GM12878 (cell line): Measurements from ENCODE around the gene RYR2. TPM values are rescaled to one million over a fixed set of nuclear protein-coding genes. Genes with fewer than 3 reads are reported as not detected.

Experiments
- ATAC-seq: fragments of 200-7000 bp; cut with Tn5 transposase; 3 replicates; pipeline ENCODE4 v1.9.1; 2020; ENCODE audit warnings: mild to moderate bottlenecking, moderate library complexity
- BruUV-seq: library from RNA; stranded (reverse); fragments of 400-500 nt; replicated peaks from 2 replicates; lab custom pipeline; 2021; lab: Mats Ljungman, UMichigan
- CTCF ChIA-PET: fragments of 300-600 bp; sonication (Branson Sonifier 250); formaldehyde crosslinking; extraction: SDS; loops from one replicate; lab custom pipeline; 2021; ENCODE audit warnings: inconsistent platforms; lab: Yijun Ruan, JAX
- POLR2A ChIA-PET: fragments of 350-600 bp; formaldehyde crosslinking; extraction: SDS; loops from one replicate; lab custom pipeline; 2021; ENCODE audit warnings: inconsistent platforms; lab: Charles Lee
- RAD21 ChIA-PET: fragments of 300-600 bp; sonication (Branson Sonifier 250); formaldehyde crosslinking; loops from one replicate; lab custom pipeline; 2023; ENCODE audit warnings: antibody characterized with exemption; ENCODE audit not compliant: unreplicated experiment; lab: Charles Lee
- SMC1A ChIA-PET: fragments of 300-600 bp; sonication (Branson Sonifier 250); formaldehyde crosslinking; loops from one replicate; lab custom pipeline; 2023; ENCODE audit not compliant: unreplicated experiment, uncharacterized antibody; lab: Charles Lee
- DNase-seq: peaks from one replicate; pipeline ENCODE4 v3.0.0-alpha.2; 2011; ENCODE audit warnings: low read depth, low spot score
- FAIRE-seq: peaks from 3 replicates; lab custom pipeline; 2011; peaks lifted over from hg19 to GRCh38; lab: Jason Lieb, UNC
- H2AFZ ChIP-seq: 2 replicates; pipeline ENCODE4 v1.6.0; 2011; ENCODE audit warnings: low read depth, low read length, control low read depth; ENCODE audit not compliant: control insufficient read depth
- H3K27ac ChIP-seq: 2 replicates; pipeline ENCODE4 v1.5.1; 2011; ENCODE audit warnings: control low read depth; ENCODE audit not compliant: control insufficient read depth, insufficient read depth
- H3K27me3 ChIP-seq, 2 experiments: replicated peaks in 1 of 2; 2 replicates each; pipeline versions ENCODE4 v1.6.0 to v1.6.1; 2011; ENCODE audit warnings: low read length in 1 of 2; ENCODE audit not compliant: control insufficient read depth in 2 of 2, insufficient read depth in 2 of 2
- H3K36me3 ChIP-seq, 2 experiments: 2 replicates each; pipeline ENCODE4 v1.5.1; 2011; ENCODE audit warnings: low read length in 1 of 2; ENCODE audit not compliant: control insufficient read depth in 2 of 2, insufficient read depth in 2 of 2
- H3K4me1 ChIP-seq: 2 replicates; pipeline ENCODE4 v1.6.1; 2011; ENCODE audit warnings: mild to moderate bottlenecking, low read length, moderate library complexity, mixed read lengths; ENCODE audit not compliant: control insufficient read depth, insufficient read depth
- H3K4me2 ChIP-seq: 2 replicates; pipeline ENCODE4 v1.6.0; 2011; ENCODE audit warnings: control low read depth; ENCODE audit not compliant: control insufficient read depth, insufficient read depth
- H3K4me3 ChIP-seq: fragments of 200-600 bp; sonication (generic); 2 replicates; pipeline ENCODE4 v1.5.1; 2016
- H3K79me2 ChIP-seq: 2 replicates; pipeline ENCODE4 v1.6.0; 2011; ENCODE audit warnings: low read length; ENCODE audit not compliant: control insufficient read depth, insufficient read depth
- H3K9ac ChIP-seq: 2 replicates; pipeline ENCODE4 v1.8.0; 2011; ENCODE audit warnings: low read length, control low read depth, mixed read lengths; ENCODE audit not compliant: control insufficient read depth, insufficient read depth
- H3K9me3 ChIP-seq: replicated peaks from 3 replicates; pipeline ENCODE4 v1.5.1; 2011; ENCODE audit warnings: mild to moderate bottlenecking, low read length; ENCODE audit not compliant: control insufficient read depth, insufficient read depth
- H4K20me1 ChIP-seq: 2 replicates; pipeline ENCODE4 v1.6.0; 2011; ENCODE audit not compliant: control insufficient read depth, insufficient read depth
- ATF7 ChIP-seq: fragments of 450-650 bp; IDR thresholded peaks from 2 replicates; pipeline ENCODE4 v1.6.1; 2016; ENCODE audit warnings: low read depth, mild to moderate bottlenecking
- BCLAF1 ChIP-seq: fragments of 450-650 bp; IDR thresholded peaks from 2 replicates; pipeline ENCODE4 v1.6.1; 2017; ENCODE audit warnings: antibody characterized with exemption, mild to moderate bottlenecking, moderate library complexity
- CBX3 ChIP-seq: fragments of 200-600 bp; sonication (generic); IDR thresholded peaks from 2 replicates; pipeline ENCODE4 v1.6.1; 2016; ENCODE audit warnings: low read depth, borderline replicate concordance
- ESRRA ChIP-seq: IDR thresholded peaks from 2 replicates; pipeline ENCODE4 v1.6.1; 2012; ENCODE audit warnings: mild to moderate bottlenecking, low read length, improper control_type of control experiment
- FOXK2 ChIP-seq: fragments of 450-650 bp; IDR thresholded peaks from 2 replicates; pipeline ENCODE4 v1.6.1; 2017; ENCODE audit warnings: mild to moderate bottlenecking, moderate library complexity
- KDM1A ChIP-seq: fragments of 200-600 bp; sonication (generic); IDR thresholded peaks from 2 replicates; pipeline ENCODE4 v1.6.1; 2016; ENCODE audit warnings: borderline replicate concordance
- RAD51 ChIP-seq: fragments of 450-650 bp; IDR thresholded peaks from 2 replicates; pipeline ENCODE4 v1.6.1; 2016; ENCODE audit warnings: moderate library complexity, mild to moderate bottlenecking, inconsistent platforms
- SUPT20H ChIP-seq: IDR thresholded peaks from 2 replicates; pipeline ENCODE4 v1.6.1; 2011; ENCODE audit warnings: low read depth, mild to moderate bottlenecking, low read length, moderate library complexity, borderline replicate concordance; ENCODE audit not compliant: control insufficient read depth
- TCF7 ChIP-seq: IDR thresholded peaks from 2 replicates; pipeline ENCODE4 v1.6.1; 2014; ENCODE audit warnings: antibody characterized with exemption, borderline replicate concordance
- ZZZ3 ChIP-seq: IDR thresholded peaks from 2 replicates; pipeline ENCODE4 v1.6.1; 2011; ENCODE audit warnings: low read depth; ENCODE audit not compliant: control insufficient read depth, insufficient read length
- WGBS: methylation state at CpG from one replicate; pipeline ENCODE4 v1.1.6; 2016; ENCODE audit warnings: low lambda C conversion rate; ENCODE audit not compliant: insufficient replicate concordance, insufficient coverage; ENCODE audit errors: missing lambda C conversion rate; 5-methylcytosine and 5-hydroxymethylcytosine counted together
- in situ Hi-C: fragments of 300-500 bp; cut with MboI; formaldehyde crosslinking; loops from 9 replicates; pipeline ENCODE4 v1.14.3; 2018; ENCODE audit warnings: mixed read lengths
- intact Hi-C: fragments of 100-400 bp; cut with micrococcal nuclease; formaldehyde crosslinking; loops from one replicate; pipeline ENCODE4 v1.14.2; 2022; ENCODE audit not compliant: unreplicated experiment
- polyA plus RNA-seq, 11 experiments: library from polyadenylated mRNA; depleted of rRNA in 4 of 11; unstranded in 6 of 11; stranded (reverse) in 5 of 11; fragments of >200 nt; fragmentation: Nextera tagmentation in 4 of 11; fragmentation: Illumina TruSeq in 1 of 11; extraction: Ambion mirVana in 4 of 11; extraction: Trizol in 1 of 11; gene quantifications; 1 replicate in 1 of 11; 2 replicates in 10 of 11; pipeline versions ENCODE4 v1.2.1 to v1.2.3, GENCODE V29; 2011 to 2016; ENCODE audit warnings: inconsistent platforms in 2 of 11, missing spikeins in 2 of 11, low read depth in 1 of 11
- total RNA-seq, 4 experiments: library from RNA; depleted of rRNA in 3 of 4; stranded (reverse); fragments of >200 nt in 3 of 4; fragmentation: Illumina TruSeq in 1 of 4; extraction: Trizol in 1 of 4; gene quantifications; 2 replicates each; pipeline versions ENCODE4 v1.2.1 to v1.2.3, GENCODE V29; 2013 to 2021
- TF ChIP-seq, protein P1 (sequence below): fragments of 450-650 bp; IDR thresholded peaks from 2 replicates; pipeline ENCODE4 v1.6.1; 2017; ENCODE audit warnings: mild to moderate bottlenecking, moderate library complexity

The RYR2 gene
- total and polyA plus RNA-seq, 10 of the 15 experiments (the other 5 are each of a cell fraction or from before 2014, with no cell fraction given): 0.01 to 0.04 TPM; not detected in 8

GRCh38 chr1:237774246-237774645 is 732.3 kb downstream of the RYR2 start:
- Histone ChIP-seq H3K27me3 (no peaks in the 10 kb centered on the region), H3K4me3 (no peak overlapping the region)
- CTCF ChIA-PET: interaction anchor here (0.6 to 1.7 kb wide), 2 partner anchors 25 to 1609 kb away, joined by 3 to 5 read pairs; no protein-coding TSS in a partner anchor
- no peak for ATAC-seq
- TF ChIP-seq ESRRA (no peak), ATF7 (no peak), SUPT20H (no peak), KDM1A (no peak), TCF7 (no peak), FOXK2 (no peak), CBX3 (no peak), RAD51 (no peak), ZZZ3 (no peak), BCLAF1 (no peak)
- TF ChIP-seq, protein P1, sequence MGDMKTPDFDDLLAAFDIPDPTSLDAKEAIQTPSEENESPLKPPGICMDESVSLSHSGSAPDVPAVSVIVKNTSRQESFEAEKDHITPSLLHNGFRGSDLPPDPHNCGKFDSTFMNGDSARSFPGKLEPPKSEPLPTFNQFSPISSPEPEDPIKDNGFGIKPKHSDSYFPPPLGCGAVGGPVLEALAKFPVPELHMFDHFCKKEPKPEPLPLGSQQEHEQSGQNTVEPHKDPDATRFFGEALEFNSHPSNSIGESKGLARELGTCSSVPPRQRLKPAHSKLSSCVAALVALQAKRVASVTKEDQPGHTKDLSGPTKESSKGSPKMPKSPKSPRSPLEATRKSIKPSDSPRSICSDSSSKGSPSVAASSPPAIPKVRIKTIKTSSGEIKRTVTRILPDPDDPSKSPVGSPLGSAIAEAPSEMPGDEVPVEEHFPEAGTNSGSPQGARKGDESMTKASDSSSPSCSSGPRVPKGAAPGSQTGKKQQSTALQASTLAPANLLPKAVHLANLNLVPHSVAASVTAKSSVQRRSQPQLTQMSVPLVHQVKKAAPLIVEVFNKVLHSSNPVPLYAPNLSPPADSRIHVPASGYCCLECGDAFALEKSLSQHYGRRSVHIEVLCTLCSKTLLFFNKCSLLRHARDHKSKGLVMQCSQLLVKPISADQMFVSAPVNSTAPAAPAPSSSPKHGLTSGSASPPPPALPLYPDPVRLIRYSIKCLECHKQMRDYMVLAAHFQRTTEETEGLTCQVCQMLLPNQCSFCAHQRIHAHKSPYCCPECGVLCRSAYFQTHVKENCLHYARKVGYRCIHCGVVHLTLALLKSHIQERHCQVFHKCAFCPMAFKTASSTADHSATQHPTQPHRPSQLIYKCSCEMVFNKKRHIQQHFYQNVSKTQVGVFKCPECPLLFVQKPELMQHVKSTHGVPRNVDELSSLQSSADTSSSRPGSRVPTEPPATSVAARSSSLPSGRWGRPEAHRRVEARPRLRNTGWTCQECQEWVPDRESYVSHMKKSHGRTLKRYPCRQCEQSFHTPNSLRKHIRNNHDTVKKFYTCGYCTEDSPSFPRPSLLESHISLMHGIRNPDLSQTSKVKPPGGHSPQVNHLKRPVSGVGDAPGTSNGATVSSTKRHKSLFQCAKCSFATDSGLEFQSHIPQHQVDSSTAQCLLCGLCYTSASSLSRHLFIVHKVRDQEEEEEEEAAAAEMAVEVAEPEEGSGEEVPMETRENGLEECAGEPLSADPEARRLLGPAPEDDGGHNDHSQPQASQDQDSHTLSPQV: no peak
- TF ChIP-seq, all 136 proteins: peak for 0
- Histone ChIP-seq H4K20me1 (no peaks in the 10 kb centered on the region), H3K4me1 (no peaks in the 10 kb centered on the region), H3K36me3 (no peaks in the 10 kb centered on the region), H3K79me2 (no peaks in the 10 kb centered on the region), H3K4me2 (no peak overlapping the region), H3K9me3 (no peaks in the 10 kb centered on the region), H2AFZ (no peak overlapping the region), H3K27ac (no peak overlapping the region), H3K9ac (no peak overlapping the region)
- BruUV-seq: no TSS peak
- SMC1A ChIA-PET: no interaction called here
- DNase-seq: no peak
- intact Hi-C loops: no loop called here
- POLR2A ChIA-PET: no interaction called here
- in situ Hi-C loops: no loop called here
- 37% methylated on average over 4 of the region's 4 CpGs for WGBS
- no peak for FAIRE-seq
- RAD21 ChIA-PET: no interaction called here
